ENCODE data around the gene FGFR3.

Gene FGFR3

GRCh38 chr4:1808851-1809753 lies 16.0 kb downstream of the FGFR3 start:
- no peak for TF ChIP-seq CTCF (IDR thresholded peaks at IDR 0.05; ENCODE audit: low read depth, low read length)
- DNase-seq (ENCODE audit: extremely low read depth, low read depth), result no peak

DNA sequence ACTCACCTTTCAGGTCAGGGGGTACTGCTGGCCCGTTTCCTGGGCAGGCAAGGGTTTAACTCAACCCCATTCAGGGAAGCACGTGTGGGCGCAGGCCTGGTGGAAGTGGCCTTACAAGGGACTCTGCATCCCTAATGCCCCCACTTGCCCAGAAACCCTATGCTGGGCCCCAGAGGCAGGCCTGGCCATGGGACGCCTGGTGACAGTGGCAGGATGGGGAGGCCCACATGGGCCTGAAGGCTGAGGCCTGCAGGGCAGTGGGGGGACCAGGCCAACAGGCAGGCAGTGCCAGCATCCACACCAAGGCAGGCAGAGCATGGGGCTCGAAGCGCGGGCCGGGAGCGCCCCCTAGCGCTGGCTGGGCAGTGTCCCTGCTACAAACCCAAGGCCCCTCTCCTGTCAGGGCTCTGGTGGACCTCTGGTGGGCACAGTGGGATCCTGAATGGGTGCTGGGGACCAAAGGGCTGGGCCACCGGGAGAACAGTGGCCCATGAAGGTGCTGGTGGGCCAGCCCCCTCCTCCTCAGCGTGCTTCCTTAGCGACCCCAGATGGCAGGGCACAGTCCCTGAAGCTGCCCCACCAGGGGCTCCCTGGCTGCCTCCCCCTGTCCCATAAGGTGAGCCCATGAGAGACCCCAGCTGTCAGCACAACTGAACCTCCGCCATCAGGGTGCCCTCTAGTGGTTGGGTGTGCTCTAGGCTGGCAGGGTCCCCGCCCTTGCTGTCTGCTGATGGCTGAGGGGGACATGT lies 16.8 kb downstream of the FGFR3 start:
- peak; percentile 16 for DNase-seq (ENCODE audit: extremely low read depth, low read depth)
- peak; percentile 87 for TF ChIP-seq CTCF (IDR thresholded peaks at IDR 0.05; ENCODE audit: low read depth, low read length)

- no peak for TF ChIP-seq CTCF (IDR thresholded peaks at IDR 0.05; ENCODE audit: low read depth, low read length)
These were observed 17.7 kb downstream of the FGFR3 start for GRCh38 chr4:1810765-1811164.

DNA sequence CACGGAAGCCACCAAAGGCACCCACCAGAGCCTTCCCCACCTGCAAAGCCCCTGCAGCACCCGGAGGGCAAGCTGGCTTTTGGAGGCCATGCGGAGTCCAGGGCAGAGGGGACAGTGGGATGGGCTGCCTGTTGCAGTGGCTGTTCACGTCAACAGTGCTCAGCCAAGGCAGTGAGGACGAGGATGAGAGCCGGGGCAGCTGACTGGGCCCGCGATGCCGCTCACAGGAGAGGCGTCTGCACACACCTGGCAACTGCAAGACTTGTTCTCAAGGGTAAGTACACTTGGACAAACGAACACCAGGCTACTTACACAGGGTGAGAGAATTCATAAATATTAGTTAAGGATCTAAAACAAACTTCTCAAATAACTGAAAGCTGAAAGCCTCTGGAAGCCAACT lies 19.6 kb downstream of the FGFR3 start:
- DNase-seq (ENCODE audit: extremely low read depth, low read depth), result no peak
- no peak for TF ChIP-seq CTCF (IDR thresholded peaks at IDR 0.05; ENCODE audit: low read depth, low read length)

More at GRCh38 chr4:1810765-1811164, 17.7 kb downstream of the FGFR3 start:
- no peak for DNase-seq (ENCODE audit: extremely low read depth, low read depth)

- TF ChIP-seq CTCF (IDR thresholded peaks at IDR 0.05; ENCODE audit: low read depth, low read length), result no peak
- no peak for DNase-seq (ENCODE audit: extremely low read depth, low read depth)
These were observed 20.1 kb downstream of the FGFR3 start for GRCh38 chr4:1813231-1813630.

DNA sequence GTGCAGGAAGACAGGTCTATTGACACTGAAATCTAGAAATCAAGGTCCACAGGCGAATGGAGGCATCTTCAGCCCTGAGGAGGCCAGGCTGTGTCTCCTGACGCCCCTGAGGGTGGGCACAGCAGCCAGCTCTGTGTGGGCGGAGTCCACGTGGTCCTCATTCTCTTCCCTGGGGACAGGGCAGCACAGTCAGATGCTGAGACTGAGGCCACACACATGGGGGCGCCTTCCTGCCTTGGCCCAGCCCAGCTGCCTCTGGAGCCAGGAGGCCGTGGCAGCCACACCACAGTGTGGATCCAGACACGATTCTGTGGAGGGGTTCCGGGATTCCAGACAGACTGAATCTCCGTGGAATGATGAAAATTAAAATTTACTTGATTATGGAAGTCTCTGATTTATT lies 20.8 kb downstream of the FGFR3 start:
- no peak for DNase-seq (ENCODE audit: extremely low read depth, low read depth)
- TF ChIP-seq CTCF (IDR thresholded peaks at IDR 0.05; ENCODE audit: low read depth, low read length), result no peak

- no peak for TF ChIP-seq CTCF (IDR thresholded peaks at IDR 0.05; ENCODE audit: low read depth, low read length)
- DNase-seq (ENCODE audit: extremely low read depth, low read depth), result no peak
These were observed 21.4 kb downstream of the FGFR3 start for GRCh38 chr4:1814453-1814852.
